ENCODE results near the gene AKR7A2.

- no peak for TF ChIP-seq TCF7L2 (IDR thresholded peaks at IDR 0.05; ENCODE audit: low read depth, low read length)
- no peak for TF ChIP-seq NRF1 (conservative IDR thresholded peaks at IDR 0.05 in 1 of 2, IDR thresholded peaks at IDR 0.05 in 1 of 2)
- no peak for TF ChIP-seq EP300 (IDR thresholded peaks at IDR 0.05; ENCODE audit: low read length)
- TF ChIP-seq CREM (IDR thresholded peaks at IDR 0.05; ENCODE audit: low read depth) = no peak
- no peak for TF ChIP-seq ARNT (IDR thresholded peaks at IDR 0.05)
Observed at GRCh38 chr1:19310720-19311502, 1.0 kb downstream of the AKR7A2 start.

Data from K562 (cell line).